ENCODE results near the gene RXRA. TPM values are rescaled to one million over a fixed set of nuclear protein-coding genes. Genes with fewer than 3 reads are reported as not detected.

Gene RXRA
- total RNA-seq, 4 donors from 2014 or later, result 17.1 to 84.6 (median 24.0) TPM

- TF ChIP-seq POLR2A (IDR thresholded peaks at IDR 0.05) (no peak), CTCF (IDR thresholded peaks at IDR 0.05) (no peak)
- H3K4me1 ChIP-seq, result no peaks in the 10 kb centered on the region
- H3K27me3 ChIP-seq, result no peaks in the 10 kb centered on the region
- intact Hi-C loops (cut with DNase I; ENCODE audit: low total_unique reads), result no loop called here
- H3K36me3 ChIP-seq, result no peaks in the 10 kb centered on the region
- no peak overlapping the region for H3K4me3 ChIP-seq
- DNase-seq, result no peak
- H3K27ac ChIP-seq, result no peak overlapping the region
- no peaks in the 10 kb centered on the region for H3K9me3 ChIP-seq
These were observed 136.1 kb downstream of the RXRA start for GRCh38 chr9:134462318-134462717.

GRCh38 chr9:134463280-134463679 is 137.0 kb downstream of the RXRA start:
- DNase-seq, result no peak
- TF ChIP-seq CTCF (IDR thresholded peaks at IDR 0.05) (no peak), POLR2A (IDR thresholded peaks at IDR 0.05) (no peak)
- Histone ChIP-seq H3K4me3 (no peak overlapping the region), H3K36me3 (no peaks in the 10 kb centered on the region), H3K27me3 (no peaks in the 10 kb centered on the region), H3K27ac (no peak overlapping the region), H3K4me1 (no peaks in the 10 kb centered on the region), H3K9me3 (no peaks in the 10 kb centered on the region)
- intact Hi-C loops (cut with DNase I; ENCODE audit: low total_unique reads), result no loop called here

GRCh38 chr9:134466869-134467616 is 140.8 kb downstream of the RXRA start:
- peaks cover 0 to 16% of the 10 kb centered on the region in 2 donors for H3K4me1 ChIP-seq
- TF ChIP-seq CTCF (IDR thresholded peaks at IDR 0.05), result no peak
- TF ChIP-seq POLR2A (IDR thresholded peaks at IDR 0.05), result no peak
- H3K9me3 ChIP-seq, result no peaks in the 10 kb centered on the region
- H3K36me3 ChIP-seq, result no peaks in the 10 kb centered on the region
- intact Hi-C loops (cut with DNase I; ENCODE audit: low total_unique reads), result no loop called here
- no peak for DNase-seq
- H3K4me3 ChIP-seq, result no peak overlapping the region
- H3K27me3 ChIP-seq, result no peaks in the 10 kb centered on the region
- peak overlapping the region in 1 of 2 donors; percentile 83 for H3K27ac ChIP-seq

GRCh38 chr9:134468358-134468757 is 142.1 kb downstream of the RXRA start:
- Histone ChIP-seq H3K9me3 (no peaks in the 10 kb centered on the region), H3K27ac (peak overlapping the region; percentile 83 to 91), H3K4me1 (peaks cover 0 to 16% of the 10 kb centered on the region in 2 donors), H3K36me3 (no peaks in the 10 kb centered on the region), H3K27me3 (no peaks in the 10 kb centered on the region), H3K4me3 (no peak overlapping the region)
- TF ChIP-seq POLR2A (IDR thresholded peaks at IDR 0.05) (no peak), CTCF (IDR thresholded peaks at IDR 0.05) (no peak)
- intact Hi-C loops (cut with DNase I; ENCODE audit: low total_unique reads), result no loop called here
- DNase-seq, result no peak

GRCh38 chr9:134469041-134469875 is 143.0 kb downstream of the RXRA start:
- peak; percentile 86 to 87 for DNase-seq
- intact Hi-C loops (cut with DNase I; ENCODE audit: low total_unique reads), result no loop called here
- no peaks in the 10 kb centered on the region for H3K9me3 ChIP-seq
- no peaks in the 10 kb centered on the region for H3K36me3 ChIP-seq
- peaks cover 0 to 24% of the 10 kb centered on the region in 2 donors for H3K4me1 ChIP-seq
- no peak for TF ChIP-seq POLR2A (IDR thresholded peaks at IDR 0.05)
- TF ChIP-seq CTCF (IDR thresholded peaks at IDR 0.05), result no peak
- no peak overlapping the region for H3K4me3 ChIP-seq
- H3K27ac ChIP-seq, result peak overlapping the region; percentile 83 to 91
- H3K27me3 ChIP-seq, result no peaks in the 10 kb centered on the region
